GM20000 (cell line): ENCODE results near the gene EFHD1.

Experiments used
- DNase-seq: peaks from one replicate; pipeline ENCODE4 v3.0.0; 2012; ENCODE audit warnings: low spot score
- CTCF ChIP-seq: IDR thresholded peaks from 2 replicates; pipeline ENCODE4 v1.5.1; 2012; ENCODE audit warnings: mild to moderate bottlenecking, control low read depth; ENCODE audit errors: extremely low read depth, missing control alignments

The EFHD1 gene

GRCh38 chr2:232653441-232653840 lies 20.0 kb downstream of the EFHD1 start:
- DNase-seq = no peak
- TF ChIP-seq CTCF = no peak

DNA sequence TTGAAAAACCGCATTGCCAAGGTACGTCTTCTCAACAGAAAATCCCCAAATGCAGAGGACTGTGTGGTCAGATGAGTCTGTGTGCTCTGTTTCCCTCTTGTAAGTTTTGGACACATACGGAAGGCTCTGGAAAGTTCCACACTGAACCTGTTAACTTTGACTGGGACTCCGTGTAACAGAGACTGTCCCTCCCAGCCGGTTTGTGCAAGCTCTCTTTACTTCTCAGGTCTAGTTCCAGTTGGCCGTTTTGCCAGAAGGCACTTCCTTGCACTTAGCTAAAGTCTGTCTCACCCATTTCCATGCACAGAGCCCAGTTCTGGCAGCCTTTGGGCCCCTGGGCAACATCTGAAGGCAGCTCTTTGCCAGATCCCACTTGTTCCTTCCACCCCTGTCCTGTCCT lies 22.0 kb downstream of the EFHD1 start:
- TF ChIP-seq CTCF = no peak
- no peak for DNase-seq

- no peak for DNase-seq
- peak; percentile 8 for TF ChIP-seq CTCF
Observed at GRCh38 chr2:232658217-232658785, 24.9 kb downstream of the EFHD1 start.

GRCh38 chr2:232659359-232659758 lies 26.0 kb downstream of the EFHD1 start:
- no peak for DNase-seq
- TF ChIP-seq CTCF = no peak

DNA sequence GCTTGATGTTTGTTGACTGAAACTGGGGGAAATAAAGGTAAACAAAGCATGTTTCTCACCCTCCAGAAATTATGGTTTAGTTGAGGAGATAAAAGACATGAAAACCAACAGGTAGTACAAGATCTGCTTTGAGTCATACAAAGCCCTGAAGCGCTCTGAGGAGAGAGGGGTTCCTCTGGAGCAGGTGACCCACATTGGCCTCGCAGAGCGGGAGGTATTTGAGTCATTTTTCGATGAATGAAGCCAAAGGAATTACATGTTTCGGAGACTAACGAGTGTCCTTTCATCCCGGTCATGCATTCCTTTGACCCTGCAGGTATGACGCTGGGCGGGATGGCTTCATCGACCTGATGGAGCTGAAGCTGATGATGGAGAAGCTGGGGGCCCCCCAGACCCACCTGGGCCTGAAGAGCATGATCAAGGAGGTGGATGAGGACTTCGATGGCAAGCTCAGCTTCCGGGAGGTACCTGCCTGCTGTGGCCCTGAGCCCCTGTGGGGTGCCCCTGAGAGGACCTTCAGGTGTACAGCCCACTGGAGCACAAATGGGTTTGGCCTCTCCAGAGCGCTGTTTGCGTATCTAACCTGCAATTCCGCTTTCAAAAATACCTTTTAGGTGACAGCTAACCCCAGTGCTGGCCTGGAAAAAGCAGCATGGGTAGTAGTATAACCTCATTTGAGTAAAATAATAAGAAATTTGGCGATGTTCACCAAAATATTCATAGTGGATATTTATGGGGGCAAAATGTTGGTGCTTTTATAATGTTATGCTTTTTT lies 29.3 kb downstream of the EFHD1 start:
- no peak for DNase-seq
- no peak for TF ChIP-seq CTCF

GRCh38 chr2:232666051-232666805 lies 32.8 kb downstream of the EFHD1 start:
- no peak for DNase-seq
- TF ChIP-seq CTCF = no peak

DNA sequence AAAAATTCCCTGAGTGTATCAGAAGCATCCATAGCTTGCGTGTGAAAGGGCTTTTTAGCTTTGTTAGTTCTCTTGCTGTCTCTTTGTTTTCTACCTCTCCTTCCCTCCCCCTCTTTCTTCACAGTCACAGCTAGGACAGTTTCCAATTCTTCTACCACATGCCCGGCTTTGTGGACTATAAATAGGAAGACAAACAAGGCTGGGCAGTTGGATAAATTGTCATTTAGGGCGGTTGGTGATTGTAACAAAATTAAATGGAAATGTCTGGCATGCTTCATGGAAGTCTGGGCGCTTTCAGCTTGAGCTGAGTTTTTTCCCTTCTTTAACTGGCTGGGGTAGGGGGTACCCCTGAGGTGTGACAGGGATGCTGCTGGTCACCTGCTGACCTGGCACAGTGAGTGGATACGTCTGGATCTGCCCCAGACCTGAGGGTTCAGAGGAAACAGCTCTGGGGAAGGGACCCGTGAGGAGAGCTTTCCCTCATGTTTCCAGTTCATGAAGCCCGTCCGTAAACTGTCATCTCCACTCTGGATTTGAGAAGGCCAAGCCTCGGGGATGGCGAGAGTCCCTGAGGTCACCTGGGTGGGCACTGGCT lies 34.7 kb downstream of the EFHD1 start:
- TF ChIP-seq CTCF = no peak
- DNase-seq = no peak
